K562 (cell line): ENCODE results near the gene MAN2A1. TPM values are rescaled to one million over a fixed set of nuclear protein-coding genes. Genes with fewer than 3 reads are reported as not detected.

Source experiments
- BDP1 ChIP-seq: IDR thresholded peaks from 3 replicates; pipeline ENCODE4 v1.6.1; 2011; ENCODE audit not compliant: insufficient read length, insufficient read depth
- ILK ChIP-seq: fragments of 450-650 bp; IDR thresholded peaks from 2 replicates; pipeline ENCODE4 v1.6.1; 2016; ENCODE audit warnings: missing genetic modification characterization, low read depth, mild to moderate bottlenecking, missing compliant biosample characterization, moderate library complexity, borderline replicate concordance
- KLF1 ChIP-seq: fragments of 450-650 bp; IDR thresholded peaks from 2 replicates; pipeline ENCODE4 v1.6.1; 2016; ENCODE audit warnings: missing genetic modification characterization, missing compliant biosample characterization
- NCOR1 ChIP-seq: fragments of 450-650 bp; IDR thresholded peaks from 2 replicates; pipeline ENCODE4 v1.6.1; 2016; ENCODE audit warnings: mild to moderate bottlenecking, moderate library complexity
- POLR2AphosphoS5 ChIP-seq: IDR thresholded peaks from 2 replicates; pipeline ENCODE4 v1.6.1; 2011; ENCODE audit warnings: mild to moderate bottlenecking, low read depth, low read length, moderate library complexity; ENCODE audit not compliant: control insufficient read depth, insufficient read depth
- RBFOX2 ChIP-seq: fragments of 200-400 bp; formaldehyde crosslinking; IDR thresholded peaks from 2 replicates; pipeline ENCODE4 v1.6.1; 2017; ENCODE audit warnings: low read depth, mild to moderate bottlenecking, low read length, moderate library complexity
- RBM15 ChIP-seq: fragments of 200-400 bp; formaldehyde crosslinking; IDR thresholded peaks from 2 replicates; pipeline ENCODE4 v1.6.1; 2018; ENCODE audit warnings: mild to moderate bottlenecking, low read length, moderate library complexity; ENCODE audit not compliant: insufficient read depth
- REST ChIP-seq, 2 experiments: fragments of 450-650 bp; formaldehyde crosslinking in 1 of 2; IDR thresholded peaks; 2 replicates each; pipeline versions ENCODE4 v1.4.0 to v1.6.1; 2014 to 2020; ENCODE audit warnings: mild to moderate bottlenecking in 2 of 2, borderline replicate concordance in 1 of 2, low read depth in 1 of 2
- RHOXF2B ChIP-seq: fragments of 250-450 bp; sonication (Bioruptor Pico); conservative IDR thresholded peaks from 2 replicates; pipeline ENCODE4 v1.5.1; 2021
- TAL1 ChIP-seq: fragments of 450-650 bp; IDR thresholded peaks from 2 replicates; pipeline ENCODE4 v1.6.1; 2016; ENCODE audit warnings: mild to moderate bottlenecking
- ZC3H11A ChIP-seq: IDR thresholded peaks from 2 replicates; pipeline ENCODE4 v1.6.1; 2012; ENCODE audit warnings: low read depth, low read length, improper control_type of control experiment
- ZNF12 ChIP-seq: sonication (generic); formaldehyde crosslinking; IDR thresholded peaks from 2 replicates; pipeline ENCODE4 v1.4.0; 2020; ENCODE audit warnings: mild to moderate bottlenecking, missing genetic modification reagents
- ZNF77 ChIP-seq: fragments of 250-450 bp; sonication (Bioruptor Pico); IDR thresholded peaks from 2 replicates; pipeline ENCODE4 v1.5.0; 2020
- ZNF778 ChIP-seq: fragments of 450-650 bp; formaldehyde crosslinking; IDR thresholded peaks from 2 replicates; pipeline ENCODE4 v1.4.0; 2020; ENCODE audit warnings: mild to moderate bottlenecking, moderate library complexity
- polyA plus RNA-seq, 8 experiments: library from polyadenylated mRNA; depleted of rRNA in 4 of 8; stranded (reverse) in 5 of 8; unstranded in 3 of 8; fragments of >200 nt; fragmentation: Nextera tagmentation in 2 of 8; fragmentation: Illumina TruSeq in 1 of 8; extraction: Ambion mirVana in 2 of 8; extraction: Trizol in 1 of 8; gene quantifications; 2 replicates each; pipeline versions ENCODE4 v1.2.1 to v1.2.3, GENCODE V29; 2011 to 2014; ENCODE audit warnings: inconsistent platforms in 1 of 8, missing spikeins in 1 of 8
- total RNA-seq, 7 experiments: library from RNA; depleted of rRNA in 6 of 7; stranded (reverse); fragments of >200 nt in 6 of 7; fragmentation: Illumina TruSeq in 2 of 7; extraction: Trizol in 2 of 7; gene quantifications; 2 replicates each; pipeline versions ENCODE4 v1.2.1 to v1.2.3, GENCODE V29; 2011 to 2021; ENCODE audit warnings: low replicate concordance in 1 of 7
- TF ChIP-seq, protein P1 (sequence below), 2 experiments: fragments of 200-800 bp in 1 of 2; sonication (Bioruptor generic) in 1 of 2; sonication (generic) in 1 of 2; formaldehyde crosslinking in 1 of 2; IDR thresholded peaks in 1 of 2; conservative IDR thresholded peaks in 1 of 2; 2 replicates each; pipeline versions ENCODE4 v1.5.0 to v1.6.1; 2016 to 2020; ENCODE audit warnings: missing compliant biosample characterization in 1 of 2, missing genetic modification characterization in 1 of 2, missing genetic modification reagents in 1 of 2

The MAN2A1 gene
- total and polyA plus RNA-seq, 9 of the 15 experiments (the other 6 are each of a cell fraction or from before 2014, with no cell fraction given): 5.2 to 32.0 (median 19.8) TPM

DNA sequence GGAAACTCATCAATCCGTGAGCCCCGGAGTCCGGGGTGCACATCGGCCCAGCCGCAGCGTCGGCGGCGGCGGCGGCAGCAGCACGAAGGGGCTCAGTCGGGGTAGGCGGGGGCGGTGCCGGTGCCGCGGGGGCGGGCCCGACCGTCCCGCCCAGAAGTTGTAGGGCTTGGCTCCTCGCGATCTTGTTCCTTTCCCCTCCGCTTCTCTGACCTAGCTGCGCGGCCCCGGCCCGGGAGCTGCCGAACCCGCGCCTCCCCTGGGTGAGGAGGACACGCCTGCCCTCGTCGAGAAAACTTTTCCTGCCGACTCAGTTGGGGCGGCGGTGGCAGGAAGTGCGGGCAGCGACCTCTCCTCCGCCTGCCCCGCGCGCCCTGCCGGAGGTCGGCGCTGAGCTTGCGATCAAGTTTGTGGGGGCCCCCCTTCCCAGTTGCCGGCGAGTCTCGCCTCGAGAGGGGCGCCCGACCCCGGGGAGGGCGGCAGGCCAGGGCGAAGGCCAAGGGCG is at the start of gene MAN2A1 (continued):
- TF ChIP-seq BDP1: no peak
- no peak for TF ChIP-seq ILK (tag)
- TF ChIP-seq REST (IDR thresholded peaks at IDR 0.05; ENCODE audit: borderline replicate concordance): no peak
- no peak for TF ChIP-seq REST (CRISPR knock-in tag; IDR thresholded peaks at IDR 0.05; ENCODE audit: low read depth)
- TF ChIP-seq ZNF12 (CRISPR knock-in tag): 0 out of 2 replicates have a peak, but pooled peaks have one; percentile 45
- no peak for TF ChIP-seq TAL1
- TF ChIP-seq ZNF778 (CRISPR knock-in tag): no peak
- TF ChIP-seq RBFOX2: peak; percentile 63; the same call in 1 of the 2 replicates
- TF ChIP-seq RBM15: 0 out of 2 replicates have a peak, but pooled peaks have one; percentile 80
- TF ChIP-seq NCOR1: peak; percentile 27; the same call in 1 of the 2 replicates
- TF ChIP-seq, protein P1, sequence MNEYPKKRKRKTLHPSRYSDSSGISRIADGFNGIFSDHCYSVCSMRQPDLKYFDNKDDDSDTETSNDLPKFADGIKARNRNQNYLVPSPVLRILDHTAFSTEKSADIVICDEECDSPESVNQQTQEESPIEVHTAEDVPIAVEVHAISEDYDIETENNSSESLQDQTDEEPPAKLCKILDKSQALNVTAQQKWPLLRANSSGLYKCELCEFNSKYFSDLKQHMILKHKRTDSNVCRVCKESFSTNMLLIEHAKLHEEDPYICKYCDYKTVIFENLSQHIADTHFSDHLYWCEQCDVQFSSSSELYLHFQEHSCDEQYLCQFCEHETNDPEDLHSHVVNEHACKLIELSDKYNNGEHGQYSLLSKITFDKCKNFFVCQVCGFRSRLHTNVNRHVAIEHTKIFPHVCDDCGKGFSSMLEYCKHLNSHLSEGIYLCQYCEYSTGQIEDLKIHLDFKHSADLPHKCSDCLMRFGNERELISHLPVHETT (CRISPR knock-in tag; conservative IDR thresholded peaks at IDR 0.05 in 1 of 2, IDR thresholded peaks at IDR 0.05 in 1 of 2): 0 out of 4 replicates have a peak, but pooled peaks of 1 of the 2 experiments have one; percentile 62
- TF ChIP-seq KLF1: no peak
- TF ChIP-seq ZNF77: no peak
- peak; percentile 52 for TF ChIP-seq POLR2AphosphoS5
- TF ChIP-seq ZC3H11A: no peak
- TF ChIP-seq RHOXF2B (CRISPR knock-in tag): no peak
